ENCODE data around the gene PARS2.

The PARS2 gene

DNA sequence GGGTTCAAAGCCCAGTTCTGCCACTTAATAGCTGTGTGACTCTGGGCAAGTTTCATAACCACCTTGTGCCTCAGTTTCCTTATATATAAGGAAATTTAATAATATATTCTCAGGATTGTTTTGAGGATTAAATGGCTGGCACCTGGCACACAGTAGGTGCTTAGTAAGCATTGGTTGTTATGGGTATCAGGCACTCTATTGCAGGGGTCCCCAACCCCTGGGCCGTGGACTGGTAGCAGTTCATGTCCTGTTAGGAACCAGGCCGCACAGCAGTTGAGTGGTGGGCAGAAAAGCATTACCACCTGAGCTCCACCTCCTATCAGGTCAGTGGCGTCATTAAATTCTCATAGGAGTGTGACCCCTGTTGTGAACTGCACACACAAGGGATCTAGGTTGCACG is 18.5 kb downstream of the PARS2 start:
- TF ChIP-seq, protein P1, sequence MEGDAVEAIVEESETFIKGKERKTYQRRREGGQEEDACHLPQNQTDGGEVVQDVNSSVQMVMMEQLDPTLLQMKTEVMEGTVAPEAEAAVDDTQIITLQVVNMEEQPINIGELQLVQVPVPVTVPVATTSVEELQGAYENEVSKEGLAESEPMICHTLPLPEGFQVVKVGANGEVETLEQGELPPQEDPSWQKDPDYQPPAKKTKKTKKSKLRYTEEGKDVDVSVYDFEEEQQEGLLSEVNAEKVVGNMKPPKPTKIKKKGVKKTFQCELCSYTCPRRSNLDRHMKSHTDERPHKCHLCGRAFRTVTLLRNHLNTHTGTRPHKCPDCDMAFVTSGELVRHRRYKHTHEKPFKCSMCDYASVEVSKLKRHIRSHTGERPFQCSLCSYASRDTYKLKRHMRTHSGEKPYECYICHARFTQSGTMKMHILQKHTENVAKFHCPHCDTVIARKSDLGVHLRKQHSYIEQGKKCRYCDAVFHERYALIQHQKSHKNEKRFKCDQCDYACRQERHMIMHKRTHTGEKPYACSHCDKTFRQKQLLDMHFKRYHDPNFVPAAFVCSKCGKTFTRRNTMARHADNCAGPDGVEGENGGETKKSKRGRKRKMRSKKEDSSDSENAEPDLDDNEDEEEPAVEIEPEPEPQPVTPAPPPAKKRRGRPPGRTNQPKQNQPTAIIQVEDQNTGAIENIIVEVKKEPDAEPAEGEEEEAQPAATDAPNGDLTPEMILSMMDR (IDR thresholded peaks at IDR 0.05; ENCODE audit: low read length, missing control alignments), result no peak
- no peak overlapping the region for H3K4me3 ChIP-seq (replicated peaks; ENCODE audit: low read depth, low read length)
- no peak for DNase-seq (ENCODE audit: low read depth)

GRCh38 chr1:54745274-54745673 is 19.0 kb downstream of the PARS2 start:
- TF ChIP-seq, protein P1 (IDR thresholded peaks at IDR 0.05; ENCODE audit: low read length, missing control alignments), result no peak
- H3K4me3 ChIP-seq (replicated peaks; ENCODE audit: low read depth, low read length), result no peak overlapping the region
- DNase-seq (ENCODE audit: low read depth), result no peak

GRCh38 chr1:54744696-54745095 is 19.6 kb downstream of the PARS2 start:
- no peak overlapping the region for H3K4me3 ChIP-seq (replicated peaks; ENCODE audit: low read depth, low read length)
- TF ChIP-seq, protein P1 (IDR thresholded peaks at IDR 0.05; ENCODE audit: low read length, missing control alignments), result no peak
- DNase-seq (ENCODE audit: low read depth), result no peak

DNA sequence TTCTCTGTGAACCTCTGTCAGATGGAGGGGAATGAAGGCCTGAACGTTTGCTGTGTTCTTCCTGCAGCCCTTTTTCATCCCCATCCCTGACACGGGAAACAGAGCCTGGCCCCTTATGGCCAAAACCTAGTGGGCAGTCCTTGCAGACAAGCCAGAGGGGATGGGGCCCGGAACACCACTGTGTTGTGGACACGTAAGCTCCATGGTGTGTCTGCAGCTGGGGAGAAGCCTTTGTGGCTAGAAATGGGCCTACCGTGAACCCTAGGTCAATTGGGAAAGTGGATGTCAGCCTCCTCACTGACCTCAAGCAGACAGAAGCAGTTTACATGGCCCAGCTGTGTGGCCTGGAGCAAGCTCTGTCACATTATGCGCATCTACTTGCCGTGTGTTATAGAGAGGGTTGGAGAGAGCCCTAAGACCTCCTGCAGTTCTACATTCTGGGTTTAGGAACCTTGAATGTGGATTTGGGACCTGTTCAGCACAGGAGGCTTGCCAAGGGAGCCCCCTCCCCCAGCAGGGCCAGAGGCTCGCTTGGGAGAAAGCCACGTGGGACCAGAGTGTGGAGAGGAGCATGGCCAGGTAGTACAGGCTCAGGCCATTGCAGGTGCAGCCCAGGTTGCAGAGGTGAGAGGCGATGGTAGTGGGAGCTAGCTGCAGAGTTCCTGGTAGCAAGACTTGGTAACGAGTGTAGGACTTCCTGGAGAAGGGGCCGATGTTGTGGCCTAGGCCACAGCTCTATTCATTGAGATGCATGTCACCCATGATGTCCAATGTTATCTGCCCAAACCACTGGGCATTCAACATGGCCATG is 20.7 kb downstream of the PARS2 start:
- H3K4me3 ChIP-seq (replicated peaks; ENCODE audit: low read depth, low read length), result no peak overlapping the region
- TF ChIP-seq, protein P1 (IDR thresholded peaks at IDR 0.05; ENCODE audit: low read length, missing control alignments), result no peak
- DNase-seq (ENCODE audit: low read depth), result no peak

- TF ChIP-seq, protein P1 (IDR thresholded peaks at IDR 0.05; ENCODE audit: low read length, missing control alignments), result no peak
- no peak for DNase-seq (ENCODE audit: low read depth)
- H3K4me3 ChIP-seq (replicated peaks; ENCODE audit: low read depth, low read length), result no peak overlapping the region
Measured at GRCh38 chr1:54742282-54742681, 22.0 kb downstream of the PARS2 start.

- TF ChIP-seq, protein P1 (IDR thresholded peaks at IDR 0.05; ENCODE audit: low read length, missing control alignments), result no peak
- H3K4me3 ChIP-seq (replicated peaks; ENCODE audit: low read depth, low read length), result no peak overlapping the region
- no peak for DNase-seq (ENCODE audit: low read depth)
Measured at GRCh38 chr1:54741531-54741930, 22.8 kb downstream of the PARS2 start.

GRCh38 chr1:54738244-54738643 is 26.1 kb downstream of the PARS2 start:
- H3K4me3 ChIP-seq (replicated peaks; ENCODE audit: low read depth, low read length), result no peak overlapping the region
- TF ChIP-seq, protein P1 (IDR thresholded peaks at IDR 0.05; ENCODE audit: low read length, missing control alignments), result no peak
- no peak for DNase-seq (ENCODE audit: low read depth)
